G401.6 (cell line): Measurements from ENCODE around the gene ARL5C.

Experiments
- FAIRE-seq: peaks from 2 replicates; lab custom pipeline; 2012; peaks lifted over from hg19 to GRCh38; lab: Jason Lieb, UNC

ARL5C gene

DNA sequence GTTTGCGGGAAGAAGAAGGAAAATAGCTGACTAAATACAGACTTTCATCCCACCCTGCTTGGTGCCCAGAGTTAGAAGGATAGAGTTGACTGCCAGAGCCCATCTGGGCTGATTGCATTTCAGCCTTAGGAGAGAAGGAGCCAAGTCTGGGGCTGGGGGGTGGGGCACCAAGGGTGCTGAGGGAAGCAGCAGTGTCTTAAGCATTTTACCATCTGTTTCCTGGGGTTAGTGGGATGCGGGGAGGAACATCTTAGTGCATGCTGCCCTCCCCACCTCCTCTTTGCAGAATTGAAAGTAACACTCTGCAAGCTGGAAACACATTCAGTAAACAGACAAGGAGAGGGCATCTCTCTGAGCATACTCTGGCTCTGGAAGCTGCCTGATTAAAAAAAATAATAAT lies 1.5 kb upstream of the ARL5C start:
- no peak for FAIRE-seq

DNA sequence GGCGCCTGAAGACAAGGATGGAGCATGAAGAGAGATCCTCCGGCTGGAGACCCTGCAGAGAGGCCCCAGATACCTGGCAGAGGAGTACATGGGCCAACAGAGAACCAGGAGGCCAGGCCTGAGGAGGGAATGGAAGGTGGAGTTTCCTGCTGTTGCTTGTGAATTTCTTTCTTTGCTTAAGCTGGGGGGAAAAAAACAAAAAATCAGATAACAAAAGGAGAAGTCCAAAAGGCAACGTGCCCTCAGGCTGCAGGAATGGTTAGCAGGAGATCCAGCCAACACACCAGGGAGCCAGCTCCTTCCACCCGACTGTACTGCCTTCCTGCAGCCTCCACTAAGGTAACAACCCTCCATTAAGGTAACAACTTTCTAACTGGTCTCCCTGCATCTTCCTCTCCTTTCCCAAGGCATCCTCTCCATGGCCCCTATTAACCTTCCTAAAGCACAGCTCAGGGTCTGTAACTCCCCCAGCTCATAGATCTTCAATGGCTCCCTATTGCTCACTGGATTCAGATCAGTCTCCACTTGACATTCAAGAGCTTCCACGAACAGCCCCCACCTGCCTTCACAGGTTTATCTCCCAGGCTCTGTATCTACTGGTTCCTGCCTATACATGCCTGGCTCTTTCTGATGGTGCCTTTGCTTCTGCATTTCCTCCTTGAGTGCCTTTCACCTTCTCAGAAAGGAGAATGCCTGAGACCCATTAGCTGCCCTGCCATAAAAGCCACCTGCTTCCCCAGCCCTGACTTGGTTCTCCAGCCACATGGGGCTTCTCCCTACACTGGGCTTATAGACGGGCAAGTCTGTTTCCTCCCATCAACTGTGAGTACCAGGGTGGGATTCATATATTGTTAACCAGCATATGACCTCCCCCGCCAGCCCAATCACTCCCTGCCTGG lies 725 bp upstream of the ARL5C start:
- FAIRE-seq = no peak

DNA sequence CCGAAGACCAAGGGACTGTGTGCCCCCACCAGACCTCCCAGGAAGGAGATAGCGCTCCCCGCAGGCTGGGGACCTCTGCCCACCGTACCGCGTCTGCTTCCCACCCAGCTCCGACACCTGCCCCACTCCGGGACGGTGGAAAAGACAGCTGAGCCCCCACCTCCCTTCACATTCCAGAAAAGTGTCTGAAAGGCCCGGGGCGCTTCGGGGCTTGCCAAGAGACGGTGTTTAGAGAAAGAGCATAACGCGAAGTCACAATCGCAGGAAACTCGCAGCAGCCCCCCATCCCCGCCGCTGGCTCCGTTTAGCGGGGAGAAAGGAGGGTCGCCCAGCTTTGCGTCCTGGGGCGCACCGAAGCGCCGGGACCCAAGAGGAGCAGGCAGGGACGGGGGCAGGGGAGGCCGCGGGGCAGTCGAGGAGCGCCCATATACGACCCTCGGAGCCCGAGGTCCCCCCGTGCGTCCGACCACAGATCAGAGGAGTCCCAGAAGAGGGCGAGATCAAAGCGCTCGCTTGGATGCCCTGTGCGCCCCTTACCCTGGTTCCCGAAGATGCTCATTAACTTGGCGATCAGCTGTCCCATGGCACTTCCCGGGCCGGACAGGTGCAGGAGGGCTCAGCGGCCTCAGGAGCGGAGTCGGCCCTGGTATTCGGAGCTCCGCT lies 652 bp downstream of the ARL5C start:
- FAIRE-seq = no peak

DNA sequence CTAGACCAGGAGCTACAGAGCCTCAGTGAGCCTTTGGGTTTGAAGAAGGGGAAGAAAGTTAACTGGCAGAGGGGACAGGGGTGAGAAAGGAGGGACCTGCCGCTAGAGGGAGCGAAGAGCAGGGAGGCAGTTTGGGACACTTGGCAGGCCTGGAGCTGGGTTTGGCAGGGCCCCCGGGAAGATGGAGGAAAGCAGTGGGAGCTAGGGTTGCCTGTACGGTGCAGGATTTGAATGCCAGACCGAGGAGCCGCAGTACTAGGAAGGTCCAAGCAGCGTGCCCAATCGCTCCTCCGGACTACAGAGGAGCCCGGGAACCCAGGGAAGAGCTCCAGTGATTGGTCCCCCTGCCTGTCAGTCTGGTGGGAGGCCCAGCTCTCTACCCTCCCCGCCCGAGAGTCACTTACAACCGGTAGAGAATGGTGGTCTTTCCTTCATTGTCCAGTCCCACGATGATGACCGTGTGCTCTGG lies 1.3 kb downstream of the ARL5C start:
- peak; percentile 69 for FAIRE-seq

DNA sequence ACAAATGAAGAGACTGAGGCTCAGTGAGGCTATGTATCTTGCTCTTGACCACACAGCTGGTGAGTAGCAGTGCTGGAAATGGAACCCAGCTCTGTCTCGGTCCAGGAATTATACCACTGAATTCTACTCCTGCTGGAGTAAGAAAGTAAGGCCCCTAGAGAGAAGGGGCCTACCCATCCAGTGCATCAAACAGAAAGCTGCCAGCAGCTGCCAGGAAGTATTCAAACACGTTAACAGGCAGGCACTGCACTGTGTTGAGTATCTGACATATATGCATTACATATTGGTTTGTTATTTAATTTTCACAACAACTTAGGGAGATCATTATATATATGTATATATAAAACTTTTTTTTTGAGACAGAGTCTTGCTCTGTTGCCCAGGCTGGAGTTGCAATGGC lies 4.0 kb downstream of the ARL5C start:
- FAIRE-seq = no peak

DNA sequence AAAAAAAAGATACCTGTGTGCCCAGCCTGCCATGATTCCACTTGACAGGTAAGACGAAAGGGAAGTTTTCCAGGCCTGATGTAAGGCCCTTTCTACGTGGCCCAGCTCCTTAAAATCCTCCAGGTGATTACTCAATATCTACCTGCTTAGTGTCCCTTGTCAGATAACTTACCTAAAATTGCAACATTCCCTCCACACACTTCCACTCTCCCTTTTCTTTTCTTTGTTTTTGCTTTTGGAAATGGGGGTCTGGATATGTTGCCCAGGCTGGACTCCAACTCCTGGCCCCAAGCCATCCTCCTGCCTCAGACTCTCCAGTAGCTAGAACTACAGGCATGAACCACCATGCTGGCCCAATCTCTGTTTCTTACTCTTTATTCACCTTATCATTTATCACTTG lies 7.3 kb downstream of the ARL5C start:
- no peak for FAIRE-seq

DNA sequence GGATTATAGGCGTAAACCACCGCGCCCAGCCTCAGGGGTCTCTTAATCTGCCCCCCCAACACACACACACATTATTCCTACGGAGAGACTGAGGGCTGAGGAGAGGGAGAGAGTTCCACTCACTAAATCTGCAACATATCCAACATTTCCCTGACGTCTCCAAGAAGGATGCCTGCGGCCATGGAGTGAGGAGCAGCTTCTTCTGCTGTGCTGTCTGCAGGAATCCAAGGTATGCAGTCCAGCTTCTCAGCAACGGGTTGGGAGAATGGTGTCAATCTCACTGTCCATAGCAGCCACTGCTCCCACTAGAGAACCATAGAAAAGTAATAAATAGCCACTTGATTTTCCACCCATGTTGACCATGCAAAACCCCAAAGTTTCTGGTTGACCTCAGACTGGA lies 9.5 kb downstream of the ARL5C start:
- no peak for FAIRE-seq

DNA sequence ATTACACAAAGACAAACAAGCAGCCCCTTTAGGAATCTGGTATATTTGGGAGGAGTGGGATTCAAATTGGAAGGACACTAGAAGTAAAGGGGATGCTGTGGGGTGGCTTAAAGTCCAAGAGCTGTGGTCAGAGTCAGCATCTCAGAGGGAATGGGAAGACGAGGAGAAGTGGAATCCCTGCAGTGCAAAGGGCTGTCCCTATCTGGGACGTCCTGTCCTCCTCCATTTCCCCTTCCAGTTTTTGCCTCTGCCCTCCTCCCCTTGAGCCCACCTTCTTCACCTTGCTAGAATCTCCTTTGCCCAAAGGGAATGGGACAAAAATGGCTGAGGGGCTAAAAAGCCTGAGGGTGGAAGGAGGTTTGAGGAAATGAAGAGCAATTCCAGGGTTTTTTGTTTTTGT lies 10.3 kb downstream of the ARL5C start:
- no peak for FAIRE-seq

DNA sequence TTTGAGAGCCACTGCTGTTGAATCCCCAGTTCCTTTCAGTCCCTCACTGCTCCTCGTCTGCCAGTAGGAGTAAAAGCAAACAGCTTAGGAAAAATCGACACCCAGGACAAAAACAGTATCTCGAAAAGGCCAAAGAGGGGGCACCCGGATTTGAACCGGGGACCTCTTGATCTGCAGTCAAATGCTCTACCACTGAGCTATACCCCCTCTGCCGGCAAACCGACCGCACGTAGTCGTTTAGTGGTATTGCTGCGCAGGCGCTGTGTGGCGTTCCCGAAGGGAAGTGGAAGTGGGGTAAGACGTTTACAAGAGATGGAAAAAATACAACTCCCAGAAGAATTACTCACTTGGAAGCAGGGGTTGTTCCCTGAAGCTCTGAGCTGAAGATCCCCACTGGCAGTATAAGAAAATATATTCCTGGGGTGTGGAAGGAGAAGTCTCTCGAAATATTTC lies 12.3 kb downstream of the ARL5C start:
- FAIRE-seq = peak; percentile 82

DNA sequence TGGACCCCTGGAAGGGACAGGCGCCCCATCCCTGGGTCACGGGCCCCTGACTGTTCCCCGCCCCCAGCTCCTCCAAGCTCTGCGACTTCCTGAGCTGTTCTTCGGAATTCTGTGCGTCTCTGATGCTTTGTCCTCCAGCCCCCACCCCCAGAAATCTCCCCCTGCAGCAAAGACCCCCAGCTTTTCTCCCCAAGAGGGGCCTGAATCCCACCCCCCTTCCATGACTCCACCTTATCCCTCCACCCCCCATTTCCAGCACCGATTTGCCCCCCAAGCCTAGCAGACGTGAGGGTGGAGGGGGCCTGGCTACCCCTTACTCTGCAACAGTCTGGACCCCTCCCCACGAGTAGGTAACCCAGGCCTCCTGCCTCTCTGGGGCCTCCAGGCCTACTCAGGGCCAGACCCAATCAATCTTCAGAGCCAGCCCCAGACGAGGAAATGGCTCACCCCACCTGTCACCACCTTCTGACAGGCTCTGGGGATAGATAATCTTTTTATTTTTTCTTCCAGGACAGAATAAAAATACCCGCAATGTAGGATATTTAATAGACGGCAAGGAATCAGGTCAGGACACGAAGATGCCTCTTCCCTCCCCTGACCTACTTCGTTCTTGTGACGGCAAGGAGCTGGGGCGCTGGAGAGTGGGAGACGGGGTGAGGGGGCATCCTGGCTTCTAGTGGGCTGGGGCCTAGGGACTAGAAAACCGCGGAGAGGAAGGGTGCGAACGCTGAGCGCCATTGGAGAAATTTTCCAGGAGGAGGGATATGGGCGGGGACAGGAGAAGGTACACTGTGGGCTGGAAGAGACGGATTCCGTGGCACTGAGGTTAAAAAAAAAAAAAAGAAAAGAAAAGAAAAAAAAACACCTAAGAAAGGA lies 13.8 kb downstream of the ARL5C start:
- peak; percentile 55 for FAIRE-seq

DNA sequence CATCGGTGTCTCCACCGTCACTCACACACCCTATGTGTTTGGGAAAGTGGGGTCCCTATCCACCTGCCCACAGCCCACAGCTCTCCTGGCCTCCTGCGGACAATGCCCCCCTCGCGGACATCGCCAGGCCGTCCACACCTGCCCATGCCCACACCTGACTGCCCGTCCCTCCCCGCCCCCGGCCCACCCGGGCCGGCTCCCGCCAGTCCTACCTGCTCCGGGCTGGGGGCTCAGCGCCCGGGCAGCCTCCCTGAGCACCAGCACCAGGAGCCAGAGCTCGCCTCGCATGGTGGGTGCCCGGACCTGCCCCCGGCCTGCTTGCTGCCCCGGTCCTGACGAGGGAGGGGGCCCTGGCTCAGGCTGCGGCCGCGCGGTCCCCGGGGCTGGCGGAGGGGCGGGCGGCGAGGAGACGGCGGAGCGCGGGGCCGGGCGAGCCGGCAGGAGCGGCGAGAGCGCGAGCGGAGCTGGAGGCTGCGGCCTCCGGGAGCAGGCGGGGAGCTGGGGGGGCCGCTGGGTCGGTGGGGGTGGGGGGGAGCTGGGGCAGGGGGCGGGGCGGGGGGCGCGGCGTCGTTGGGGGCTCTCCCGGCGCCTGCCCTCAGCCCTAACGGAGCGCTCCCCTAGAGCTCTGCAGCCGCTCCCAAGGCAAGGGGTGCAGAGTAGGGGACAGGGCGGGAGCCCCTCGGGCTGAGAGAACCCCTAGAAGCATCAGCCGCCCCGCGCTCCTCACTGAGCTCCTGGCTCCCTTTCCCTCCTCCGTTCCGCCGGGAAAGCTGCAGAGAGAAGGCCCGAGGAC lies 14.6 kb downstream of the ARL5C start, which contains the start of gene PLXDC1:
TSS of gene PLXDC1 (minus strand) at position 488 of the 793 bp plus-strand sequence. CDS start at position 288, 200 bp downstream.
- no peak for FAIRE-seq

DNA sequence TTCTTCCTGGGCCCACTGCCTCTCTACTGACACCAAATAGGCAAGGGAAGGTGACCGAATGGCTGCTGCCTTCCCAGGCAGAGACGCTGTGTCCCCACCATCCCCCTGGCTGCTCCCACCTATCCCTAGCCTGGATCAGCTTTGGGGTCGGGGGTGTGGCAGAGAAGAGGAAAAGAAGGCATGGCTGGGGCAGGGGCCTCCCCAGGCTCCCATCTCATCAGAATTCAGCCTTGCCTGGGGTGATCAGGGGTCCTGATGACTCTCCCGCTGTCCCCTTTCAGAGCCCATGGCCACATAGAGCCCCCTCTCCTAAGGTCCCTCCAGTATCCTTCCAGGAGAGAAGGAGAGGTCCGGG lies 15.2 kb downstream of the ARL5C start:
- FAIRE-seq = no peak

DNA sequence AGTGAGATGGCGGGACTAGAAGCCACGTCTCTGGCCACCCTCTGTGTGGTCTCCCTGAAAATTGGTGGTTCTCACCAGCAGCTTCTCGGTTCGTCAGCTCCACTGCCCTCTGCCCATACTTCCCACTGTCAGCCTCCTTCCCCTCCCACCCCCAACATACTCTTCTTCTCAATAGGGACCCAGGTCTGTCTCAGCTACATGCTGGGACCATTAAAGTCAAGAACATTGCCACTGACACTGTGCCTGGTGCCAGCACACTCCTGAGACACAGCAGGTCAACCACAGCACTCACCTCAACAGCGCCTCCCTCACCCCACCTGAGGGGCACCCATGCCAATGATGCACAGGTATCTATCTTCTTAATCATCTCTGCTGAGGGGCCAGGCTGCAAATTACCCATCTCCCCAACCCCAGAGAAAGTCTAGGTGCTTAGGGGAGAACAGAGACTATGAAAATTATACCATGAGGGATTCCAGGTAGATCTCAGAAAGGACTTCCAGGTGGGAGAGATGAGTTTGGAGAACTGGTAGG lies 15.8 kb downstream of the ARL5C start:
- no peak for FAIRE-seq

DNA sequence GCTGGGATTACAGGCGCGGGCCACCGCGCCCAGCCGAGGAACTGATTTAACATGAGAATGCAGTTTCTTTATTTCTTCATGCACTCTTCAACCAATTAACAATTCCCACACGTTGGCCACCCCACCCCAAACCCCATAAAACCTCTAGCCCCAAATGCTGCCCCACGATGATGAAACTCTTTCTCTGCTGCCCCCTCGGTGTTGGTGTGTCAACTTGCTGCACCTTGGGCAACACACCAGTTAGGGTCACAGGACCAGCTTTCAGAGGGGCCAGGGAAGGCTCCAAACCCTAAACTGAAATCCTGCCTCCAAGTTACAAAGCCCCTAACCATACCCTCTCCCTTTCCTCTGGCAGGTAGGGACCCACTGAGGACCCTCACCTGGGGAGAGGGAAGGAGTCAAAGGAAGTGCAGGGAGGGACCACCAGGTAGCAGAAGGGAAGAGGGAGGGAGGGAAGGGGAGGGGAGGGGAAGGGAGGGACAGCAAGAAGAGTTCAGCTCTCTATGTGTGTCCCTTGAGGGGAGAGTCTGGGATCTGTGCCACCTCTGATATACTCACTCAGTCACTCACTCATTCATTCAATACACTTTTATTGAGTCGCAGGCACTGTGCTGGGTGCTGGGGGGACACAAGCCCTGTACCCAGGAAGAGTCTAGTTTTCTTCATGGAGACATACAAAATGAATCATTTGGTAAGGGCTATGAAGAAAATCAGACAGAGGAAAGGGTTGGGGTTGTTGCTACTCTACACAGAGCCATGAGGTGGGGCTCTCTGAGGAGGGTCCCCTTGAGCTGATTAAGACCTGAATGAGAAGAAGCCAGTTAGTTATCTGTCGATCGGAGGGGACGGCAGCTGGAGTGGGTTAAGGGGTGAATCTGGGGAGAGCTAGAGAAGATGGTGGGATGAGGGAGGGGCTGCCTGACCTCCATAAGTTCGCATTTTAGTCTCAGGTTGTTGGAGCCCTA lies 18.5 kb downstream of the ARL5C start:
- no peak for FAIRE-seq

DNA sequence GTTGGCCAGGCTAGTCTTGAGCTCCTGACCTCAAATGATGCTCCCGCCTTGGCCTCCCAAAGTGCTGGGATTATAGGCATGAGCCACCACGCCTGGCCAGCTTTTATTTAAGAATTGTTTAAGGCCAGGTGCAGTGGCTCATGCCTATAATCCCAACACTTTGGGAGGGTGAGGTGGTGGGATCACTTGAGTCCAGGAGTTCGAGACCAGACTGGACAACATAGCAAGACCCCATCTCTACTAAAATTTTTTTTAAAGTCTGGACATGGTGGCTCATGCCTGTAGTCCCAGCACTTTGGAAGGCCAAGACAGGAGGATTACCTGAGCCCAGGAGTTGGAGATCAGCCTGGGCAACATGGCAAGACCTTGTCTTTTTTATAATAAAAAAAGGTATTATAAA lies 19.7 kb downstream of the ARL5C start:
- FAIRE-seq = no peak

DNA sequence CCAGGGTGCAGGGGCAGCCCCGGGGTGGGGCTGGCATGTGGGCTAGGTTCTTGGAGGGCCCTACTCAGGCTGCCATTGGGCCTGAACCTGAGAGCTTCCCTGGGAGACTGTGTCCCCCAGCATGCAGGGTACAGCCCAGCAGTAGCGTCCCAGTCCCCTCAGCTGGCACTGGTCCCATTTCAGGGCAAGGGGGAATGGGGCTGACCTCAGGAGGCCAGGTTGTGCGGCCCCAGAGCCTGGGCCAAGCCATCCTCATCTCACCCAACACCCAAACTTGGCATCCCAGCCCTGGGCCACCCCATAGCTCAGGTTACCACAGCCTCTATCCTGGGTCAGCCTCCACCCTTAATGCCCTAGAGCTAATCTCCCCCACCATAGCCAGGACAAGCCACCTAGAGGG lies 20.8 kb downstream of the ARL5C start:
- FAIRE-seq = no peak

DNA sequence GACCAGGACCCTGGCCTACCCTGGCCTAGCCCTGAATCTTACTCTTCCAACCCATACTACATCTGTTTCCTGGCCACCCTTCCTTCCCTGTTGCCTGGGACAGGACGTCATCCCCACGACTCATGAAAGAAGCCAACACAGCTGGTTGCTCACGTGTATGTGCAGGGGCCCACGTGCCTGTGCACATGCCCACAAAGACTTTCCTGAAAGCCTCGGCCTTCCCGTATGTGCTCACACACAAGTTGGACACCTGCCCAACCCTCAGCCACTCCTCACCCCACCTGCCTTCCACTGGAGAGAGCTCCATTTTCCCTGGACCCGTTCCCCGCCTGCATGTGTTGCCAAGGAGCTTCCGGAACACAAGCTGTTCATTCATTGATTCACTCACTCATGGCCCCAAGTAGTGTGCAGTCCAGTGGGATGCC lies 21.5 kb downstream of the ARL5C start:
- FAIRE-seq = no peak

DNA sequence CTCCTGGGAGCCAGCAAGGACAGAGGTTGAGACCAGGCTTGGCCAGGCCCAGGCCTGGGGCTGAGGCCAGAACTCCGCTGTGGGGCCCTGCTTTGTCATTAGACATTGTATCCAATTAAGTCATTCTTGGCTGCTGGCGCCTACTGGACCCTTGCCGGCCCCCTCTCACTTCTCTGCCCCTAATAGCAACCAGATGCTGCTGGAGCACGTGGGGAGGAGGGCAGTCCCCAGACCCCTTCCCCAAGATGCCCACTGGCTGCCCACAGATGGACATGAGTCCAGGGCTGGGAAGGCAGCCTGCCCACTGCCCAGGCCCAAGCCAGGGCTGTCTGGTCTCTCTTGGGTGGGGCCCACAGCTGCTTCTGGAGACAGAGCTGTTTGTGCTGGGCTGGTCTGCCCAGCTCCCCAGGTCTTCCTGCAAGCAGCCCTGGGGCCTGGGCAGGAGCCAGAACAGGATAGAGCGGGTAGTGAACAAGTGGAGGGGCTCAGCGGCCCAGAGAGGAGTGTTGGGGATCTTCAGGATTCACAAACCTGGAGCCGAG lies 22.3 kb downstream of the ARL5C start:
- no peak for FAIRE-seq

DNA sequence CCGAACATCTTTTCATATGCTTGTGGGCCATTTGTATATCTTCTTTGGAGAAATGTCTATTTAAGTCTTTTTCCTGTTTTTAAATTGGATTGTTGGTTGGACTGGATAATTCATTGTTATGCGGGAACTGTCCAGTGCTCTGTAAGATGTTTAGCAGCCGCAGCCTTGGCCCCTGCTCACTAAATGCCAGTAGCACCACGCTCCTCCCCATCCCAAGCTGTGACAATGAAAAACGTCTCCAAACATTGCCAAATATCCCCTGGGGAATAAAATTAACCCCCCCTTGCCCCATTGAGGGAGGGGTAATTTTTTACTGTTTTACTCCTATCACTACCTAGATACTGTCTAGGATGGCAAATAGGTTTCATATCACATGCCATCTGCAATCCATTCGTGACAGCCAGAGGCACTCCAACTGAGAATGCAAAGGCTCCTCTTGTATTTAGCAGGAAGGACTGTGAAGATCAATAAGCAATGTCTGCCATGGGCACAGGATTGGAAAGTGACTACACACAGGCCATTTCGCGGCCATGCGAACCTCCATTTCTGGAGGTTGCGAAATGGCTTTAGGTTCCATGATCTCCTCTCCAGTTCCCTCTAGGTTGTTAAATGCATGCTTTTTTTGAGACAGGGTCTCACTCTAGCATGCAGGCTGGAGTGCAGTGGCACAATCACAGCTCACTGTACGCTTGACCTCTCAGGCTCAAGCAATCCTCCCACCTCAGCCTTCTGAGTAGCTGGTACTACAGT lies 23.9 kb downstream of the ARL5C start:
- no peak for FAIRE-seq
